ENCODE measurements around the gene LSM3.
"Not testable (repeated sequence)": the region's sequence is repeated elsewhere in the genome, so short reads cannot be mapped to it uniquely, and the experiment has no call there.

LSM3 gene

DNA sequence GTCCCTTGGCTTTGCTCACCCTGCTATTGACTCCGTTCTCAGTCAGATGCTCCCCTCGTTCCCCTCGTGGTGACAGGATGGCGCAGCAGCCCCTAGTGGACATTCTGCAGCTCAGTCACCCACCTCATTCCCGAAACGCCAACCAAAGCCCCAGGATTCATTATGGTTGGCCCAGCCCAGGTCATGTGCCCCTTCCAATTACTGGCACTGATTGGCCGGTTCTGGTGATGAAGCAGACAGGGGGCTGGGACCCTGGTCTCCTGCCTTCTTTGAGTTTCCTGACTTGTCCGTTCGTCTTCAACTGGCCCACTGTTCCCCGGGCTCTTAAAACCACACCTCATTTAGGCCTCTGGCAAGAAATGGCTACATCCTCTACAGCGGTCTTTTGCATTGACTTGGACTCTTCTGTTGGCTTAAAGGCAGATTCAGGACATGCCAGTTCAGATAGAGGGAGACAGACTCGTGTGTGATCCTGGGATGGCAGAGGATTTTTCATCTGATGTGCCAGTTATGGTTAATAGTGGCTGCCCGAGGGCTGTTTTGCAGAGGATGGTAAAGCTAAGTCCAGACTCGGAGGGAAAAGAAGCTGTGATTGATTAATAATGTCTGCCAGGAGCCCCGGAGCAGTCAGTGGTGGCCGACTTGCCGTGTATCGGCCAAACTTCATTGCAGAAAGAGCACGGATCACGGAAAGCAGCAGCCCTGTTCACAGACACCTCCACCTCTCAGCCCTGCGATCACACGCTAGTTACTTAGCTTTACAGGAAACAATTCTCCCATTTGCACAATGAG, 37.8 kb downstream of the LSM3 start:
- Histone ChIP-seq H3K4me1 (ENCODE audit: control insufficient read depth, low read depth, low read length) (no peaks in the 10 kb centered on the region), H3K4me3 (ENCODE audit: low read length) (peak overlapping the region; percentile 54), H3K9ac (ENCODE audit: low read length) (peak overlapping the region; percentile 3), H3K27ac (ENCODE audit: low read length) (no peak overlapping the region), H3K27me3 (ENCODE audit: control insufficient read depth, insufficient read depth, low read length) (no peaks in the 10 kb centered on the region), H3K9me3 (ENCODE audit: control insufficient read depth, low read depth, low read length) (no peaks in the 10 kb centered on the region), H3K36me3 (ENCODE audit: control insufficient read depth, low read depth, low read length) (no peaks in the 10 kb centered on the region)

DNA sequence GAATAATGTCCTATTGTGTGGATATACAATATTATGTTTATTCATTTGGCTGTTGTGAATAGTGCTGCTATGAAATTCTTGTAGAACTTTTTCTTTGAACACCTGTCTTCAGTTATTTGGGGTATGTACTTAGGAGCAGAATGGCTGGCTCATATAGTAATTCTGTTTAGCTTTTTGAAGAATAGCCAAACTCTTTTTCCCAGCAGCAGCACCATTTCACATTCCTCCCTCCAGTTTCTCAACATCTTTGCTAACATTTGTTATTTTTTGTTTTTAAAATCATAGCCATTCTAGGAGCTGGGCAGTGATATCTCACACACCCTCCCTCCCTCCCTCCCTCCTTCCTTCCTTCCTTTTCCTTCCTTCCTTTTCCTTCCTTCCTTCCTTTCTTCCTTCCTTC, 39.7 kb downstream of the LSM3 start:
- Histone ChIP-seq H3K4me1 (ENCODE audit: control insufficient read depth, low read depth, low read length) (no peaks in the 10 kb centered on the region), H3K36me3 (ENCODE audit: control insufficient read depth, low read depth, low read length) (no peaks in the 10 kb centered on the region), H3K9ac (ENCODE audit: low read length) (no peak overlapping the region), H3K4me3 (ENCODE audit: low read length) (no peak overlapping the region), H3K27ac (ENCODE audit: low read length) (no peak overlapping the region), H3K9me3 (ENCODE audit: control insufficient read depth, low read depth, low read length) (no peaks in the 10 kb centered on the region), H3K27me3 (ENCODE audit: control insufficient read depth, insufficient read depth, low read length) (no peaks in the 10 kb centered on the region)

DNA sequence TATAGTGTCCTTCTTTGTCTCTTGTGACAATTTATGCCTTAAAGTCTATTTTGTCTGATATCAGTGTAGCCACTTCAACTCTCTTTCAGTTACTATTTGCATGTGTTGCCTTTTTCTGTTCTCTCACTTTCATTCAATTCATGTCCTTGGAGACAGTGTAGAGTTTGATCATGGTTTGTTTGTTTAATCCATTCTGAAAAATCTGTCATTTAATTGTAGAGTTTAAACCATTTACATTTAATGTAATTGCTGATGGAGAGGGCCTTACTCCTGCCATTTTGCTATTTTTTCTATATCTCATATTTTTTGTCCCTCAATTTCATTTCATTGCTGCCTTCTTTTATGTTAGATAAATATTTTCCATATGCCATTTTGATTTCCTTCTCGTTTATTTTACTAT, 42.3 kb downstream of the LSM3 start:
- no peak overlapping the region for H3K4me3 ChIP-seq (ENCODE audit: low read length)
- H3K27ac ChIP-seq (ENCODE audit: low read length) = no peak overlapping the region
- no peaks in the 10 kb centered on the region for H3K36me3 ChIP-seq (ENCODE audit: control insufficient read depth, low read depth, low read length)
- no peaks in the 10 kb centered on the region for H3K27me3 ChIP-seq (ENCODE audit: control insufficient read depth, insufficient read depth, low read length)
- no peak overlapping the region for H3K9ac ChIP-seq (ENCODE audit: low read length)
- H3K4me1 ChIP-seq (ENCODE audit: control insufficient read depth, low read depth, low read length) = no peaks in the 10 kb centered on the region
- H3K9me3 ChIP-seq (ENCODE audit: control insufficient read depth, low read depth, low read length) = no peaks in the 10 kb centered on the region

DNA sequence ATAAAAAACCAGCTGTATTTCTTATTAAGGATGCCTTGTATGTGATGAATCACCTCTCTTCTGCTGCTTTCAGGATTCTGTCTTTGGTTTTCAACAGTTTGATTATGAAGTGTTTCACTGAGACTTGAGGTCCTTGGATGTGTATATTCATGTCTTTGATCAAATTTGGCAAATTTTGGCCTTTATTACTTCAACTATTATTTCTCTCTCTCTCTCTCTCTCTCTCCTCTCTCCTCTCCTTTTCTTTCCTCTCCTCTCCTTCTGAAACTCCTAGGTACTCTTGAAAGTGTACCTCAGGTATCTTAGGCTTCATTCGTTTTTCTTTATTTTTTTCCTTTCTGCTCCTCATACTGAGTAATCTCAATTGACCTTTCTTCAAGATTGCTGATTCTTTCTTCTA, 43.3 kb downstream of the LSM3 start:
- Histone ChIP-seq H3K4me1 (ENCODE audit: control insufficient read depth, low read depth, low read length) (peaks cover 6% of the 10 kb centered on the region), H3K4me3 (ENCODE audit: low read length) (no peak overlapping the region), H3K27ac (ENCODE audit: low read length) (no peak overlapping the region), H3K36me3 (ENCODE audit: control insufficient read depth, low read depth, low read length) (no peaks in the 10 kb centered on the region), H3K9me3 (ENCODE audit: control insufficient read depth, low read depth, low read length) (no peaks in the 10 kb centered on the region), H3K27me3 (ENCODE audit: control insufficient read depth, insufficient read depth, low read length) (no peaks in the 10 kb centered on the region), H3K9ac (ENCODE audit: low read length) (no peak overlapping the region)

DNA sequence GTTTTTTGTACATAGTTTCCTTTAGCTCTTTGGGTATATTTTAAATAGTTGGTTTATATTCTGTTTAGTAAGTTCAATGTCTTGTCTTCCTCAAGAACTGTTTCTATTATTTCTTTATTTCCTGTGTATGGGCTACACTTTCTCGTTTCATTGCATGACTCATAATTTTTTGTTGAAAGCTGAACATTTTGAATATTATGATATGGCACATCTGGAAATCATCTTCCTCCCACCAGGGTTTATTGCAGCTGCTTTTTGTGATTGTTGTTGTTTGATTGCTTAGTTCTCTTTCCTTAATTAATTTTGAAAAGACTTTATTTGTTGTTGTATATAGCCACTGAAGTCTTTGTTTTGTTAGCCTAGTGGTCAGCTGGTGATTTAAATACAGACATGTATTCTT, 43.8 kb downstream of the LSM3 start:
- Histone ChIP-seq H3K27ac (ENCODE audit: low read length) (no peak overlapping the region), H3K4me3 (ENCODE audit: low read length) (no peak overlapping the region), H3K36me3 (ENCODE audit: control insufficient read depth, low read depth, low read length) (no peaks in the 10 kb centered on the region), H3K9ac (ENCODE audit: low read length) (no peak overlapping the region), H3K9me3 (ENCODE audit: control insufficient read depth, low read depth, low read length) (no peaks in the 10 kb centered on the region), H3K4me1 (ENCODE audit: control insufficient read depth, low read depth, low read length) (peaks cover 7% of the 10 kb centered on the region), H3K27me3 (ENCODE audit: control insufficient read depth, insufficient read depth, low read length) (no peaks in the 10 kb centered on the region)

DNA sequence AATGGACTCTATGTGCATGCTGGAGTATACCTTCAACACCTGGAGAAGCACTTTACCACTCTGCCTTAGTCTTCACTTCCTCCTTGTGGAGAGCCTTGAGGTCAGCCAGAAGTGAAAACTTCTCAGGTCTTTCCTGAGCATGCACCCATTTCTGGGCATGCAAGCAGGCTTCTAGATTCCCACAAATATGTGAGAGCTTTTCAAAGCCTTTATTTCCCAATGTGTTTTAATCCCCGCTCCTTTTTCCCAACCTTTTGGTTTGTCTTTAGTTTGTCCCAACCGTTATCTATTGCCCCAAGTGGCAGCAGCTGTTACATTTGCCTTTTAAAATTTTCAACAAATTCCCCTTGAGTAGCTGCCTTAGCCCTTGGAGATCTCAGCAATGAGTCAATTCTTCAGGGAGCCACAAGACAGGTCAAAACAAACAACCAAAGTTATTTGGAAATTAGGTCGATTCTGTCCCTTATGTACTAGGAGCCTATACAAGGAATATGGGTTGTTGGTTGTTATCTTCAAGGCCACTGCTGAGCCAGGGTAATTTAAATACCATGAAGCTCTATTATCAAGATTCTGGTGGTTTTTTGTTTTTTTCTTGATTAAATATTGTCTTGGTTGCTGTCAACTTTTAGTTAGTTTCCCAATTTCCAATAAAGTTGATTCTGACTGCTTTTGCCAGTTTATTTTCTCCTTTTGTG, 44.4 kb downstream of the LSM3 start:
- Histone ChIP-seq H3K27me3 (ENCODE audit: control insufficient read depth, insufficient read depth, low read length) (no peaks in the 10 kb centered on the region), H3K9ac (ENCODE audit: low read length) (no peak overlapping the region), H3K4me1 (ENCODE audit: control insufficient read depth, low read depth, low read length) (peaks cover 11% of the 10 kb centered on the region), H3K36me3 (ENCODE audit: control insufficient read depth, low read depth, low read length) (no peaks in the 10 kb centered on the region), H3K9me3 (ENCODE audit: control insufficient read depth, low read depth, low read length) (no peaks in the 10 kb centered on the region), H3K4me3 (ENCODE audit: low read length) (no peak overlapping the region), H3K27ac (ENCODE audit: low read length) (no peak overlapping the region)

DNA sequence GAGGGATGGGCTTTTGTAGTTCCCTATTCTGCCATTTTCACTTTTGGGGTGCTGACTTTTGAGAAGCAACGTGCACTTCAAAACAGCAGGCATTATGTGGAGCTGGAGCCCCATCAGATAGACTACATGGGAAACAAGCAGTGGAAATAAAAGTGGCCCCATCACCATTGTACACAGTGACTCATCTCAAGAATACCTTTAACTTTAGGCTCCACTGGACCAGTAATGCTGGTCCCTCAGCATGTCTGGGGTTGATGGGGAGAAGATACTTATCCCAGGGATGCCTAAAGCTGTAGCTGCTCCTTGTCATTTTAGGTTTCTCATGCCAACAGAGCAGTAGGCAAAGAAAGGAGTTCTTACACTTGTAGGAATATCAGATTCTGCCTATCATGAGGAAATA, 45.0 kb downstream of the LSM3 start:
- Histone ChIP-seq H3K4me1 (ENCODE audit: control insufficient read depth, low read depth, low read length) (peaks cover 13% of the 10 kb centered on the region), H3K4me3 (ENCODE audit: low read length) (no peak overlapping the region), H3K27me3 (ENCODE audit: control insufficient read depth, insufficient read depth, low read length) (no peaks in the 10 kb centered on the region), H3K27ac (ENCODE audit: low read length) (no peak overlapping the region), H3K9ac (ENCODE audit: low read length) (no peak overlapping the region), H3K9me3 (ENCODE audit: control insufficient read depth, low read depth, low read length) (no peaks in the 10 kb centered on the region), H3K36me3 (ENCODE audit: control insufficient read depth, low read depth, low read length) (no peaks in the 10 kb centered on the region)

DNA sequence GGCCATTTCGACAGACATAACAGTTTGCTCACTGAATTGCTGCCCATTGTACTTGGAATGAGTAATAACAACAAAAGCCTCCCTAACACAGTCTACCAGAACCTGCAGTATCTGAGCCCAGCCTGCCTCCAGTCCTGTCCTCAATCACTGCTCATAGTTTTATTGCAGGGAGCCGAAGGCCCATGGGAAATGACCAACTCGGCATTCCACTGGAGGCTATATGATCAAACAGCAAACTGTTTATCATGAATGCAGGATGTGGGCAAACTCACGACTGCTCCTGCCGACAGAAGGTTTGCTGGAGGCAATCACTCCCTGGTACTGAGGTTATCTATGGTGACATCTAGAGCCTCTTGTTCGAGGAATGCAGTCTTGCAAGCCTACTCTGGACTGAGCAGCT, 46.3 kb downstream of the LSM3 start:
- no peaks in the 10 kb centered on the region for H3K36me3 ChIP-seq (ENCODE audit: control insufficient read depth, low read depth, low read length)
- no peaks in the 10 kb centered on the region for H3K9me3 ChIP-seq (ENCODE audit: control insufficient read depth, low read depth, low read length)
- no peak overlapping the region for H3K27ac ChIP-seq (ENCODE audit: low read length)
- H3K27me3 ChIP-seq (ENCODE audit: control insufficient read depth, insufficient read depth, low read length) = no peaks in the 10 kb centered on the region
- H3K4me3 ChIP-seq (ENCODE audit: low read length) = no peak overlapping the region
- H3K4me1 ChIP-seq (ENCODE audit: control insufficient read depth, low read depth, low read length) = peaks cover 13% of the 10 kb centered on the region
- H3K9ac ChIP-seq (ENCODE audit: low read length) = no peak overlapping the region

DNA sequence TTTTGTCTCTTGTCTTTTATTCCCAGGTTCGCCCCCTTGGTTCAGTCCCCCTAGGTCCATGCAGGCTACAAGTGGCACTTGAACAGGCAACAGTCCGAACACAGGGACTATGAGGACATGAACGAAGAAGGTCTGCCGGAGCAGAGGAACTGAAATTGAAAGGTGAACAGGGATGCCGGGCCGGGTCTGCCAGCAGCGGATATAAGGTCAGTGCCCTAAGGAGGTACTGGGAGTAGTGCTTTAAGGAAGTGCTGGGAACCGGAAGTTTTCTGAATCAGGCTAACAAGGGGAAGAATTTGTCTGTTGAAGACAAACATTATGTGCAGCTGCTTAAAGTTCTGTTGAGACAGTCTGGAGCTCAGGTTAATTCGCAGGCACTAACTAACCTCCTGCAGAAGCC, 46.8 kb downstream of the LSM3 start:
- H3K9ac ChIP-seq (ENCODE audit: low read length) = no peak overlapping the region

DNA sequence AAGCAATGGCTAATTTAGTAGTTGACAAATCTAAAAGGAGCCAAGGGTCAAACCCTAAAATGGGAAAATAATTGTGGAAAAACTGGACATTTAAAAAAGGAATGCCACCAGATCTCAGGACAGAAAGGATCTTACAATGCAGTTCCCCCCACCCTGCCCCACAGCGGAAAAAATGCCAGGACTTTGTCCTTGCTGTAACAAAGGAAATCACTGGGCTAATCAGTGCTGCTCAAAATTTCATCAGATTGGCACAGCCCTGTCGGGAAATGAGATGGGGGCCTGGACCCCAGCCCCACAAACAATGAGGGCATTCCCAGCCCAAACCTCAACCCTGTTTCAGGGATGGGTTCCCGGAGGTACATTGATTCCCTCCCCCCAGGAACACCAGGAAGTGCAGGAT, 47.7 kb downstream of the LSM3 start:
- not testable (repeated sequence) for H3K4me3 ChIP-seq (ENCODE audit: low read length); H3K27ac ChIP-seq (ENCODE audit: low read length); H3K9me3 ChIP-seq (ENCODE audit: control insufficient read depth, low read depth, low read length); H3K9ac ChIP-seq (ENCODE audit: low read length); H3K27me3 ChIP-seq (ENCODE audit: control insufficient read depth, insufficient read depth, low read length); H3K36me3 ChIP-seq (ENCODE audit: control insufficient read depth, low read depth, low read length)
- peaks cover 13% of the 10 kb centered on the region for H3K4me1 ChIP-seq (ENCODE audit: control insufficient read depth, low read depth, low read length)

More for the DNA sequence above, 46.8 kb downstream of the LSM3 start:
- H3K9me3 ChIP-seq (ENCODE audit: control insufficient read depth, low read depth, low read length) = no peaks in the 10 kb centered on the region
- H3K27ac ChIP-seq (ENCODE audit: low read length) = no peak overlapping the region
- H3K4me1 ChIP-seq (ENCODE audit: control insufficient read depth, low read depth, low read length) = peaks cover 13% of the 10 kb centered on the region
- H3K27me3 ChIP-seq (ENCODE audit: control insufficient read depth, insufficient read depth, low read length) = no peaks in the 10 kb centered on the region
- no peak overlapping the region for H3K4me3 ChIP-seq (ENCODE audit: low read length)
- H3K36me3 ChIP-seq (ENCODE audit: control insufficient read depth, low read depth, low read length) = no peaks in the 10 kb centered on the region

DNA sequence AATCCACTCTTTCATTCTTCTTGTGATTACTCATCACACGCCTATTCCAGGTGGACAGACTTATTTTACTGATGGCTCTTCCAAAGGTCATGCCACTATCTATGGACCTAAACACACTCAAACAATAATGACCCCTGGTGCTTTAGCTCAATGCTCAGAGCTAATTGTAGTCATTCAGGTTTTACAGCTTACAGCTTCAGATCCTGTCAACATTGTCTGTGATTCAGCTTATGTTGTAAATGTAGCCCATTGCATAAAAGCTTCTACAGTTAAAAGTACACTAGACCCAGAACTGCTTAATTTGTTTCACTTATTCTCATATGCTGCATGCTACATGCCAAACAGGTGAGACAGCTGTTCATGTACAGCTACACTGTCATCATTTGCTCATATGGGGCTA, 49.2 kb downstream of the LSM3 start:
- H3K9ac ChIP-seq (ENCODE audit: low read length) = no peak overlapping the region
- H3K36me3 ChIP-seq (ENCODE audit: control insufficient read depth, low read depth, low read length) = no peaks in the 10 kb centered on the region
- H3K4me3 ChIP-seq (ENCODE audit: low read length) = no peak overlapping the region
- no peaks in the 10 kb centered on the region for H3K27me3 ChIP-seq (ENCODE audit: control insufficient read depth, insufficient read depth, low read length)
- H3K4me1 ChIP-seq (ENCODE audit: control insufficient read depth, low read depth, low read length) = peaks cover 13% of the 10 kb centered on the region
- no peak overlapping the region for H3K27ac ChIP-seq (ENCODE audit: low read length)
- H3K9me3 ChIP-seq (ENCODE audit: control insufficient read depth, low read depth, low read length) = no peaks in the 10 kb centered on the region
